ENCODE measurements around the gene CCDC92B. TPM values are rescaled to one million over a fixed set of nuclear protein-coding genes. Genes with fewer than 3 reads are reported as not detected.
"Not testable (repeated sequence)": the region's sequence is repeated elsewhere in the genome, so short reads cannot be mapped to it uniquely, and the experiment has no call there.

The CCDC92B gene
- total RNA-seq, 2 donors from 2014 or later = 0.13 to 0.37 TPM

DNA sequence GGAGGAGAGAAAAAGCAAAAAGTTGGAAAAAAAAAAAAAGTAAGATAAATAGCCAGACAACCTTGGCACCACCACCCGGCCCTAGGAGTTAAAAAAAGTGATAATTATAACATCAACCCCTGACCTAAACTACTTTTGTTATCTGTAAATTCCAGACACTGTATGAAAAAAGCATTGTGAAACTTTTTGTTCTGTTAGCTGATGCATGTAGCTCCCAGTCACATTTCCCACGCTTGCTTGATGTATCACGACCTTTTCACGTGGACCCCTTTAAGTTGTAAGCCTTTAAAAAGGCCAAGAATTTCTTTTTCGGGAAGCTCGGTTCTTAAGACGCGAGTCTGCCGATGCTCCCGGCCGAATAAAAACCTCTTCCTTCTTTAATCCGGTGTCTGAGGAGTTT, 35.9 kb upstream of the CCDC92B start:
- not testable (repeated sequence) for H3K36me3 Mint-ChIP-seq (ENCODE audit: low read depth); H3K4me3 Mint-ChIP-seq; H3K4me1 Mint-ChIP-seq; H3K27me3 Mint-ChIP-seq; H3K27ac Mint-ChIP-seq; ATAC-seq; DNase-seq; H3K9me3 ChIP-seq (ENCODE audit: control insufficient read depth, low read length, poor library complexity, severe bottlenecking)

GRCh38 chr17:2784864-2785263, 35.4 kb upstream of the CCDC92B start:
- H3K27ac Mint-ChIP-seq = no peak overlapping the region
- ATAC-seq (no peak), DNase-seq (no peak)
- no peaks in the 10 kb centered on the region for H3K27me3 Mint-ChIP-seq
- peaks cover 7% of the 10 kb centered on the region for H3K4me1 Mint-ChIP-seq
- no peaks in the 10 kb centered on the region for H3K36me3 Mint-ChIP-seq (ENCODE audit: low read depth)
- no peaks in the 10 kb centered on the region for H3K9me3 ChIP-seq (ENCODE audit: control insufficient read depth, low read length, poor library complexity, severe bottlenecking)
- no peak overlapping the region for H3K4me3 Mint-ChIP-seq

DNA sequence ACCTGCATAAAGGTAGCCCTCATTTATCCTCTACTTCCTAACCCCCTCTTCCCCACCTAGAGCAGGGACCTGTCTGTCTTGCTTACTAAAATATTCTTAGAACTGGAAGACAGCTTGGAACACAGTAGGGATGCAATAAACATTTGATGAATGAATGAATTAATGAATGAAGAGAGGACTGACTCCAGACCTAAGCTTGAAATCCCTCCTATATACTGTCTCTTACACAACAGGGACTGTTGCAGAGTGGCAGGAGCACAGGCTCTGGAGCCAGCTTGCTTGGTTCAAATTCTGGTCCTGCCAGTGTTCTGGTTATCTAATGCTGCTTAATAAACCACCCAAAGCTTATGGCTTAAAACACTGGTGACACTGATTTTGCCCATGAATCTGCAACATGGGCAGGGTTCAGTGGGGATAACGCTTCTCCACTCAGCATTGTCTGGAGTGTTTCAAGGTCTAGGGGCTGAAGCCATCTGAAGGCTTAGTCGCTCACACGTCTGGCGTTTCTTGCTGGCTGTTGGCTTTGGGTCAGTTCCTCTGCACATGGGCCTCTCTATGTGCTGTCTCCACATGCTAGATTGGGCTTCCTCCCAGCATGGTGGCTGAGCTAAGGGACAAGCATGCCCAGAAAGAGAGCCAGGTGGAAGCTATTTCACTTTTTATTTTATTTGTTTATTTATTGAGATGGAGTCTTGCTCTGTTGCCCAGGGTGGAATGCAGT, 34.0 kb upstream of the CCDC92B start:
- no peaks in the 10 kb centered on the region for H3K36me3 Mint-ChIP-seq (ENCODE audit: low read depth)
- DNase-seq (no peak), ATAC-seq (no peak)
- no peaks in the 10 kb centered on the region for H3K9me3 ChIP-seq (ENCODE audit: control insufficient read depth, low read length, poor library complexity, severe bottlenecking)
- H3K4me3 Mint-ChIP-seq = no peak overlapping the region
- peaks cover 12% of the 10 kb centered on the region for H3K4me1 Mint-ChIP-seq
- no peak overlapping the region for H3K27ac Mint-ChIP-seq
- H3K27me3 Mint-ChIP-seq = no peaks in the 10 kb centered on the region

- Mint-ChIP-seq H3K27me3 (peaks cover 6% of the 10 kb centered on the region), H3K4me3 (no peak overlapping the region), H3K27ac (no peak overlapping the region), H3K4me1 (peaks cover 13% of the 10 kb centered on the region), H3K36me3 (ENCODE audit: low read depth) (peaks cover under 1% of the 10 kb centered on the region)
- no peaks in the 10 kb centered on the region for H3K9me3 ChIP-seq (ENCODE audit: control insufficient read depth, low read length, poor library complexity, severe bottlenecking)
- DNase-seq (no peak), ATAC-seq (no peak)
Measured at GRCh38 chr17:2782055-2782454, 32.6 kb upstream of the CCDC92B start.

GRCh38 chr17:2781598-2781997, 32.1 kb upstream of the CCDC92B start:
- not testable (repeated sequence) for H3K9me3 ChIP-seq (ENCODE audit: control insufficient read depth, low read length, poor library complexity, severe bottlenecking); DNase-seq; H3K27ac Mint-ChIP-seq; H3K4me3 Mint-ChIP-seq; H3K36me3 Mint-ChIP-seq (ENCODE audit: low read depth); H3K27me3 Mint-ChIP-seq; ATAC-seq
- H3K4me1 Mint-ChIP-seq = peaks cover 17% of the 10 kb centered on the region

DNA sequence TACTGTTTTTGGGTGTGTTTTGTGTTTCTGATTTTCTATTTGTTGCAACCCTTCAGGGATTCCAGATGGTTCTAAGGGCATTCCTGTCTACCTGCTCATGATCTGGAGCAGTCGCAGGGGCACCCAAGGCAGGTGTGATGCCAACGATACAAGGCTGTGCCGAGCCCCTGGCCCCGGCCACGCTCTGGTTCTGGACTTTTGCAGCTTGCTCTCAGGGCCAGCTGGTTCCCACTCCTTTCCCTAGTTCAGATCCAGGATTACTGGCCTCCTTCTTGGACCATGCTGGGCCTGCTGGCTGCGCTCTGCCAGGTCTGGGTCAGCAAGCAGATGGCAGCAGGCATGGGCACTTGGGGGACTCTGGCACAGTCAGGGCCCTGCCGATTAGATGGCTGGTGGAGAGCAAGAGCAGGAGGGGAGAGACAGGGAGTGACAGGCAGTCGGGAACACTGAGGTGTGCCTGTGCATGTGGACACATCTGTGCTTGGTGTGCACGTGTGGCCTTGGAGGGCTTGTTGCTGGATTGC, 31.5 kb upstream of the CCDC92B start:
- peaks cover 14% of the 10 kb centered on the region for H3K4me1 Mint-ChIP-seq
- peaks cover 3% of the 10 kb centered on the region for H3K36me3 Mint-ChIP-seq (ENCODE audit: low read depth)
- ATAC-seq (no peak), DNase-seq (no peak)
- H3K4me3 Mint-ChIP-seq = no peak overlapping the region
- no peaks in the 10 kb centered on the region for H3K9me3 ChIP-seq (ENCODE audit: control insufficient read depth, low read length, poor library complexity, severe bottlenecking)
- no peak overlapping the region for H3K27ac Mint-ChIP-seq
- H3K27me3 Mint-ChIP-seq = peaks cover 12% of the 10 kb centered on the region

- H3K9me3 ChIP-seq (ENCODE audit: control insufficient read depth, low read length, poor library complexity, severe bottlenecking) = no peaks in the 10 kb centered on the region
- DNase-seq (no peak), ATAC-seq (no peak)
- Mint-ChIP-seq H3K4me1 (peaks cover 12% of the 10 kb centered on the region), H3K36me3 (ENCODE audit: low read depth) (peaks cover 3% of the 10 kb centered on the region), H3K4me3 (no peak overlapping the region), H3K27ac (no peak overlapping the region), H3K27me3 (peaks cover 19% of the 10 kb centered on the region)
Measured at GRCh38 chr17:2780256-2780655, 30.8 kb upstream of the CCDC92B start.

GRCh38 chr17:2779545-2779944, 30.1 kb upstream of the CCDC92B start:
- H3K27me3 Mint-ChIP-seq = peaks cover 26% of the 10 kb centered on the region
- peaks cover 12% of the 10 kb centered on the region for H3K4me1 Mint-ChIP-seq
- H3K4me3 Mint-ChIP-seq = no peak overlapping the region
- H3K9me3 ChIP-seq (ENCODE audit: control insufficient read depth, low read length, poor library complexity, severe bottlenecking) = no peaks in the 10 kb centered on the region
- no peak overlapping the region for H3K27ac Mint-ChIP-seq
- H3K36me3 Mint-ChIP-seq (ENCODE audit: low read depth) = peaks cover 5% of the 10 kb centered on the region
- DNase-seq = no peak
- peak; percentile 50 for ATAC-seq

DNA sequence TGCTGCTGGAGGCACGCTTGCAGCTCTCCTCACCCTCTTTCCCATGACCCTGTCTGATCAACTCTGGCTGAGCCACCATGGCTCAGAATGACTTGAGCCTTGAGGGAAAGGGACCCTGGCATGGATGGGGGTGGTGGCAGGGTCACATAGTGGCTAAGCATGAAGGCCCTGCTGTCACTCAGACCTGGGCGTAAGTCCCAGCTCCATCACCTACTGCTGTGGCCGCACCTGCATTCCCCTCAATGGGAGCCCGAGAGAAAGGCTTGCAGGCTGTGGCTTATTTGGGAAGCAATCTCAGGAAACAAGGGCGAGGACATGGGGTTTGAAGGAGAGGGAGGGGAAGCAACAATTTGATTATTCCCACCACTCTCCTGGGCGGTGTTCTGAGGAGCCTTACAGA, 29.0 kb upstream of the CCDC92B start:
- DNase-seq (no peak), ATAC-seq (no peak)
- Mint-ChIP-seq H3K36me3 (ENCODE audit: low read depth) (peaks cover 5% of the 10 kb centered on the region), H3K4me1 (peaks cover 12% of the 10 kb centered on the region), H3K27ac (no peak overlapping the region), H3K4me3 (peak overlapping the region; percentile 9), H3K27me3 (peaks cover 35% of the 10 kb centered on the region)
- H3K9me3 ChIP-seq (ENCODE audit: control insufficient read depth, low read length, poor library complexity, severe bottlenecking) = no peaks in the 10 kb centered on the region

DNA sequence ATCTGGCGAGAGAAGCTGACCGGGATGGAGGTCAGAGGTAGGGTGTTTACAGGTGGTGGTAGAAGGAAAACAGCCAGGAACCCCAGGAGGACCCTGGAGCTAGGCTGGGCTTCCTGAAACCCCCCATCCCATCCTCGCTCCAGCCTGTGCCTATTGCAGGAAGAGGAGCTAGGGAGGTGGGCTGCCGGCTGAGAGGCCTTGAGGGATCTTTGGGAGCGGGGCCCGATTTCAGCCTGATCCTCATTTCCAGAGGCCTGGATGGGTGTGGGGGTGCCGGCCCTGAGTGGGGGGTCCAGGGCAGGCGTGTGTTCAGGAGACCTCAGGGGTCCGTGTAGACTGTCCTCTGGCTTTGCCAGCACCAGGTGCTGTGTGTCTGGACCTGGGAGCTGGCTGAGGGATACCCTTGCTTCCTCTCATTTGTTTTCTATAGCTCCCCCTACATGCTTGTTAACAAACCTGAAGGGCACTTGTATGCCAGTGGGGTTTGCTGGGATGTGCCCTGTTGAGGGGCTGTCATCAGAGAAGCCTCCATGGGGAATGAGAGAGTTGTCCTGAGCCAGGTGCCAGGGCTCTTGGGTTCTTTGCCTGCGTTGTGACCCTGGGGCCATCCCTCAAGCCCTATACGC, 27.9 kb upstream of the CCDC92B start:
- no peak overlapping the region for H3K27ac Mint-ChIP-seq
- peaks cover 14% of the 10 kb centered on the region for H3K4me1 Mint-ChIP-seq
- peaks cover 8% of the 10 kb centered on the region for H3K36me3 Mint-ChIP-seq (ENCODE audit: low read depth)
- H3K4me3 Mint-ChIP-seq = peak overlapping the region; percentile 81
- DNase-seq = no peak
- H3K9me3 ChIP-seq (ENCODE audit: control insufficient read depth, low read length, poor library complexity, severe bottlenecking) = no peaks in the 10 kb centered on the region
- ATAC-seq = no peak
- peaks cover 46% of the 10 kb centered on the region for H3K27me3 Mint-ChIP-seq

DNA sequence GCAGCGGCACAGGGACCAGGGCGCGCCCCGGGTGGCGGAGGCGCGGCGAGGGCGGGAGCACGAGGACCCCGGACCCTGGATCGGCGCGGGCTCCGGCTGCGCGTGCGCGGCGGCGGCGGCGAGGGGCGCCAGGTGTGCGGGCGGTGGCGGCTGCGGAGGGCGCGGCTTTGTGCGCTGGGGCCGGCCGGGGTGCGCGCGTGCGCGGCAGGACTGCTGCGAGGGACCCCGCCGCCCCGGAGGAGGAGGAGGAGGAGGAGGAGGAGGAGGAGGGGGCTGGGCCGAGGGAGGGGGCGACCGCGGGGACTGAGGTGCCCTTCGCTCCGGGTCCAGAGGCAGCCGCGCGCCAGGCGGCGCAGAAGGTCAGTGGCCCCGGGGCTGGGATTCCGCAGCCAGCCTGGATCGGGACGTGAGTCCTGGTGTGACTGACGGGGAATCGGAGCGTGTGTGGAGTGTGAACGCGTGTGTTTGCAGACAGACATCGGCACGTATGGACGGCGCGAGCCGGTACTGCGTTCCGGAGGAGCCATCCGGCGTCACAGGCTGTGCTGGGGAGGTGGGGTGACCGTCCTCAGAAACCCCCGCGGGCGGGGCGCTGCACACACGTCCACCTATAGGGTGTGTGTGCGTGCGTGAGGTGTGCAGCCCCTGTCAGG, 27.3 kb upstream of the CCDC92B start:
- Mint-ChIP-seq H3K4me1 (peaks cover 14% of the 10 kb centered on the region), H3K27ac (no peak overlapping the region), H3K36me3 (ENCODE audit: low read depth) (peaks cover 8% of the 10 kb centered on the region), H3K27me3 (peaks cover 46% of the 10 kb centered on the region), H3K4me3 (peak overlapping the region; percentile 81)
- no peaks in the 10 kb centered on the region for H3K9me3 ChIP-seq (ENCODE audit: control insufficient read depth, low read length, poor library complexity, severe bottlenecking)
- no peak for DNase-seq
- peak; percentile 75 for ATAC-seq

DNA sequence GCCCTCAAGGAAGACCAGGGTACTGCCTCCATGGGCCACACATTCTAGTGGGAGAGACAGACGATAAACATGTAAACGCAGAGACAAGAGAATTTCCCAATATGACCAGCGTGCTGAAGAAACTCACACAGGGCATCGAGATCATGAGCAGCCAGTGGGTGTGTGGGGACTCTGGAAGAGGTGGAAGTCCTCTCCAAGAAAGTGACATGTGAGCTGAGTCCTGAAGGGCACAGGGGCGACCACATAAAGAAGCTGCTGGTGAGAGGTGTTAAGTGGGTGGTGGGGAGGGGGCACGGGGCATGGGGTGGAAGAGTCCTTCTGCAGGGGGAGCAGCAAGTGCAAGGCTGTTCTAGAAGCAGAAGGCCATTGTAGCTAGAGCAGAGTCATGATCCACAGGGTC, 25.8 kb upstream of the CCDC92B start:
- Mint-ChIP-seq H3K36me3 (ENCODE audit: low read depth) (peaks cover 8% of the 10 kb centered on the region), H3K4me3 (peak overlapping the region; percentile 47)

DNA sequence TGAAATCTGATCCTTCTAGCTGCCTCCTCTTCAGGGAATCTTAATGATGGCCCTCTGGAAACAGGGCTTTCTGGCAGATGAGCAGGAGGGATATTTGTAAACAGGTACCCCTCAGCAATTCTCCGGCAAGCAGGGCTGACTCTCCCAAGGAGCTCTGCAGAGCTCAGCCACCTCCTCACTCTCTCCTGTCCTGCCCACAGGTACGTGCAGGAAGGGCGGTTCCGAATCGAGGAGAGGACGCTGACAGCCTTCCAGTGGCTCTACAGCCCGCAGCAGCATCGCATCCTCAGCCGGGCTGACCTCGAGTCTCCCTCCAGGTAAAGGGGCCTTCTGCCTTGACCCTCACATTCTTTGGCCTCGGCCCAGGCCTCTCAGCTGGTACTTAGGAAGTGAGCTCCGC, 20.7 kb upstream of the CCDC92B start:
- Mint-ChIP-seq H3K4me1 (peaks cover 2% of the 10 kb centered on the region), H3K36me3 (ENCODE audit: low read depth) (peaks cover 4% of the 10 kb centered on the region)
- ATAC-seq = no peak

More for the DNA sequence above, 25.8 kb upstream of the CCDC92B start:
- peaks cover 46% of the 10 kb centered on the region for H3K27me3 Mint-ChIP-seq
- no peak overlapping the region for H3K27ac Mint-ChIP-seq
- no peak for DNase-seq
- no peak for ATAC-seq
- peaks cover 14% of the 10 kb centered on the region for H3K4me1 Mint-ChIP-seq
- no peaks in the 10 kb centered on the region for H3K9me3 ChIP-seq (ENCODE audit: control insufficient read depth, low read length, poor library complexity, severe bottlenecking)

More for the DNA sequence above, 20.7 kb upstream of the CCDC92B start:
- H3K9me3 ChIP-seq (ENCODE audit: control insufficient read depth, low read length, poor library complexity, severe bottlenecking) = no peaks in the 10 kb centered on the region
- H3K27ac Mint-ChIP-seq = no peak overlapping the region
- DNase-seq = no peak
- peaks cover 26% of the 10 kb centered on the region for H3K27me3 Mint-ChIP-seq
- no peak overlapping the region for H3K4me3 Mint-ChIP-seq
